GM12878 (cell line): ENCODE data around the gene ROCK2.

Experiments
- CEBPB ChIP-seq, 2 experiments: fragments of 150-350 bp in 1 of 2; IDR thresholded peaks; 2 replicates each; pipeline ENCODE4 v1.6.1; 2012 to 2014; ENCODE audit warnings: low read depth in 2 of 2, low read length in 2 of 2, borderline replicate concordance in 1 of 2, inconsistent platforms in 1 of 2
- ELK1 ChIP-seq: IDR thresholded peaks from 2 replicates; pipeline ENCODE4 v1.6.1; 2012; ENCODE audit warnings: low read depth, low read length, improper control_type of control experiment
- EP300 ChIP-seq, 2 experiments: fragments of 150-350 bp in 1 of 2; IDR thresholded peaks; 2 replicates each; pipeline ENCODE4 v1.6.1; 2011 to 2012; ENCODE audit warnings: low read depth in 2 of 2, low read length in 2 of 2, borderline replicate concordance in 1 of 2, improper control_type of control experiment in 1 of 2, inconsistent platforms in 1 of 2; ENCODE audit not compliant: control insufficient read depth in 1 of 2
- ETV6 ChIP-seq, 2 experiments: fragments of 450-650 bp in 1 of 2; IDR thresholded peaks in 1 of 2; conservative IDR thresholded peaks in 1 of 2; 2 replicates each; pipeline ENCODE4 v1.6.1; 2014; ENCODE audit warnings: antibody characterized with exemption in 1 of 2, borderline replicate concordance in 1 of 2, low read depth in 1 of 2, mild to moderate bottlenecking in 1 of 2, moderate library complexity in 1 of 2
- REST ChIP-seq: IDR thresholded peaks from 2 replicates; pipeline ENCODE4 v1.6.1; 2012; ENCODE audit warnings: mild to moderate bottlenecking, low read depth, low read length
- SIN3A ChIP-seq: IDR thresholded peaks from 2 replicates; pipeline ENCODE4 v1.6.1; 2012; ENCODE audit warnings: low read depth, low read length, improper control_type of control experiment
- TARDBP ChIP-seq: IDR thresholded peaks from 2 replicates; pipeline ENCODE4 v1.6.1; 2016; ENCODE audit warnings: borderline replicate concordance
- ZBTB33 ChIP-seq: fragments of 450-650 bp; IDR thresholded peaks from 2 replicates; pipeline ENCODE4 v1.6.1; 2017; ENCODE audit warnings: mild to moderate bottlenecking
- ZNF217 ChIP-seq: fragments of 450-650 bp; IDR thresholded peaks from 2 replicates; pipeline ENCODE4 v1.6.1; 2017; ENCODE audit warnings: antibody characterized with exemption, mild to moderate bottlenecking

- no peak for TF ChIP-seq SIN3A
- no peak for TF ChIP-seq ELK1
- no peak for TF ChIP-seq TARDBP
- no peak for TF ChIP-seq REST
- no peak for TF ChIP-seq ZBTB33
- TF ChIP-seq ZNF217: no peak
- TF ChIP-seq ETV6 (conservative IDR thresholded peaks at IDR 0.05 in 1 of 2, IDR thresholded peaks at IDR 0.05 in 1 of 2; ENCODE audit: borderline replicate concordance in 1 of 2, low read depth in 1 of 2): no peak
- TF ChIP-seq EP300 (IDR thresholded peaks at IDR 0.05; ENCODE audit: borderline replicate concordance in 1 of 2, control insufficient read depth in 1 of 2, low read depth in 2 of 2, low read length in 2 of 2): no peak
- TF ChIP-seq CEBPB (IDR thresholded peaks at IDR 0.05; ENCODE audit: borderline replicate concordance in 1 of 2, low read depth in 2 of 2, low read length in 2 of 2): no peak
These were observed 681 bp upstream of the ROCK2 start for GRCh38 chr2:11344956-11345677.
